ENCODE measurements around the gene CDK15.
"Not testable (repeated sequence)": the region's sequence is repeated elsewhere in the genome, so short reads cannot be mapped to it uniquely, and the experiment has no call there.

The CDK15 gene

DNA sequence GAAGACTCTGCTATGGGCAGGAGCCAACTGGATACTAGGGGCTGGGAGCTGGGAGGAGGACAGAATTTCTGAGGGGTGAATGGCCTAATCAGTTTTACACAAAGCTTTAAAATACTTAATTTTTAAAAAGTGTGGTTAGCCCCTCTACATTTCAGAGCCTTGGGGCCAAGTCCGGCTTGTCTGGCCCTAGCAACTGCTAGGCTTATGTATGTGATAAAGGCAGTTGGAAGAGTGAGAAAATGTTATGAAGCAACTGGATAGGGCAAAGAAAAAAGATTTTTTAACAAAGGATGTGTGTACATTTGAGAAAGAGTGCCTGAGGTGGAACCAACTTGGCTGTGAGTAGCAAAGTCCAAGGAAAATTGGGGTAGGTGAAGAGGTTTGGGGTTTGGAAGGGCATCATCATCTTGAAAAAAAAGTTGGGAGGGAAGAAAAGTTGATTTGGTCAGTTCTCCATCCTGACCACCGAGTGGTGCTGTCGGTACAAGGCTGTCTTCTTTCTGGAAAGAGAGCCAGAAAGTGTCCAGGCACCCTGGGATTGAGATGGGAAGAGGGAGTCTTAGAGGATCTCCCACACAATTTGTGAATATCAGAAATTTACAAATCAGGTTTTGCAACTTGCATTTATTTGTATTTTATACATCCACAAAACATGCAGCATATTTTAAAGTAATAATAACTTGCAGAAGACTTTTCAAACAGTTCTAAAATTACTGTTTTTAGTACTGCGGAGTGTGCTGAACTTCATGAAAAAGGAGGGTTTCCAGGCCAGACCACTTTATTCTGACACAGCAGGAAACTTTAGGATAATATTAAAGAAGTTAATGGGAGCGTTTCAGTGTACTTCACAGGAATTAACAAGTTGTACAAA, 10.5 kb upstream of the CDK15 start:
- H3K4me3 ChIP-seq (ENCODE audit: low read length): no peak overlapping the region
- peak; percentile 62 for DNase-seq (ENCODE audit: low read depth)
- TF ChIP-seq, protein P1, sequence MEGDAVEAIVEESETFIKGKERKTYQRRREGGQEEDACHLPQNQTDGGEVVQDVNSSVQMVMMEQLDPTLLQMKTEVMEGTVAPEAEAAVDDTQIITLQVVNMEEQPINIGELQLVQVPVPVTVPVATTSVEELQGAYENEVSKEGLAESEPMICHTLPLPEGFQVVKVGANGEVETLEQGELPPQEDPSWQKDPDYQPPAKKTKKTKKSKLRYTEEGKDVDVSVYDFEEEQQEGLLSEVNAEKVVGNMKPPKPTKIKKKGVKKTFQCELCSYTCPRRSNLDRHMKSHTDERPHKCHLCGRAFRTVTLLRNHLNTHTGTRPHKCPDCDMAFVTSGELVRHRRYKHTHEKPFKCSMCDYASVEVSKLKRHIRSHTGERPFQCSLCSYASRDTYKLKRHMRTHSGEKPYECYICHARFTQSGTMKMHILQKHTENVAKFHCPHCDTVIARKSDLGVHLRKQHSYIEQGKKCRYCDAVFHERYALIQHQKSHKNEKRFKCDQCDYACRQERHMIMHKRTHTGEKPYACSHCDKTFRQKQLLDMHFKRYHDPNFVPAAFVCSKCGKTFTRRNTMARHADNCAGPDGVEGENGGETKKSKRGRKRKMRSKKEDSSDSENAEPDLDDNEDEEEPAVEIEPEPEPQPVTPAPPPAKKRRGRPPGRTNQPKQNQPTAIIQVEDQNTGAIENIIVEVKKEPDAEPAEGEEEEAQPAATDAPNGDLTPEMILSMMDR (IDR thresholded peaks at IDR 0.05; ENCODE audit: insufficient read depth, low read depth, low read length, missing control alignments): peak; percentile 87

DNA sequence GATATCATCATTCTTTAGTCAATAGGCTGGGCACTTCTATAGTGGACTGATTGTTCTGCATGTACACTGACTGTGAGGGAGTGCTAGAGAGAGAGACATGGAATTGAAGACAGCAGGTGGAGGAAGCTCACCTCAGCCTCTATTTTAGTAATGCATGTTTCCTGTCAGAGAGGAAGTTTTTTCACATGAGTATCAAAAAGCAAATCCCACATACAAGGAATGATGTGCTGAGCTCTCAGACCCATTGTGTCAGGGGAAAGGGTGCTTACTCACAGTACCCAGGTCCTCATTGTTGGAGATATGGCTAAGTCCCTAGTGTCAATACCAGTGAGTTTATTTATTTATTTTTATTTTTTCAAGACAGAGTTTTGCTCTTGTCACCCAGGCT, 9.9 kb upstream of the CDK15 start:
- no peak for DNase-seq (ENCODE audit: low read depth)
- TF ChIP-seq, protein P1 (IDR thresholded peaks at IDR 0.05; ENCODE audit: insufficient read depth, low read depth, low read length, missing control alignments): no peak

DNA sequence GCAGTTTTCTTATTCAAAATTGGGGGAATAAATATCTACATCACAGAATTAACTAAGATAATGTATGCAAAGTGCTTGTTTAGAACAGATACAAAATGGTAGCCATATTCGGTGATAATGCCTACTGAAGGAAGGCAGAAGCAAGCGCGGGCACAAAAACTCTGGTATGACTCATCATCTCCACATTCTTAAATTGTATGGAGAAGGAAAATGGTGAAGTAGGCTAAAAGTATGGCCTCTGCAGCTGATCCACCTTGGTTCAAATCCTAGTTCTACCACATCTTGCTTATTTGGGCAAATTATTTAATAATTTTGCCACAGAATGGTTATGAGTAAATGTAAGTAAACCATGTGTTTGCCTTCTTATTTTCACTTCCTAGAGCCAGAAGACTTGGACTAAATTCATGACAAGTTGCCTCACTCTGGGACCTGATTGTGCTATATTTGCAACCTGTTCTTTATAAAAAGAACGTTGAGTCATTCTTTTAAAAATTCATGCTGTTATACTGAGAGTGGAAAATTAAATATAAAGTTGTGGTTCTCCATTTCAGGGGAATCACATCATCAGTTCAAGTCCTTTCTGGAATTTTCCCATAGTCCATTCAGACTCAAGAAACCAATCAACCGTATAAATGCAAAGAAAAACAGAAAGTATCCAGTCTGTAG, 9.0 kb upstream of the CDK15 start:
- DNase-seq (ENCODE audit: low read depth): peak; percentile 35
- TF ChIP-seq, protein P1 (IDR thresholded peaks at IDR 0.05; ENCODE audit: insufficient read depth, low read depth, low read length, missing control alignments): no peak
- H3K4me3 ChIP-seq (ENCODE audit: low read length): no peak overlapping the region

More for the DNA sequence above, 9.9 kb upstream of the CDK15 start:
- H3K4me3 ChIP-seq (ENCODE audit: low read length): no peak overlapping the region

DNA sequence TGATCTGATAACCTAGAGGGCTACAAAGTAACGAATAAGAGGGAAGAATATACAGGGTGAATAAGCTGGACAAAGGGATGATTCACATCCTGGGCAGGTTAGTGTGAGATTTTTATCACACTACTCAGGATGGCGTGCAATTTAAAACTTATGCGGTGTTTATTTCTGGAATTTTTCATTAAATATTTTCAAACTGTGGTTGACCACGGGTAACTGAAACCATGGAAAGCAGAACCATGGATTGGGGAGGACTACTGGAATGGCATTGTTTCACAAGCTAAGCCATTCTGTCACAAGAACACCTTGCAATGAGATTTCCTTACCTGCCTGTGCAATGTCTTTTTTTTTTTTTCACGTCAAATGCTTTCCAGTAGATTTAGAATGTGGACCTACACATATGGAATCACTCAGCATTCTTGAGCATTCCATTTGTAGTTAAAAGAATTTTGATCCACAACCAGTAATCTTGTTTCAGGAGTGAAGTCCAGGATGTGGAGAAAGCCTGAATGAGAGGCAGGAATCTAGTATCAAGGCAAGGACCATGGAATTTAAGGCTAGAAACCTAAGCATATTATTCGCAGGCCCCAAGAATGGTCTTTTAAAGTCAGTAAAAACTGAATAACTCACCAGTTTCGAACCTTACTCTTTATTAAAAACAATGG, 8.0 kb upstream of the CDK15 start:
- no peak overlapping the region for H3K4me3 ChIP-seq (ENCODE audit: low read length)
- TF ChIP-seq, protein P1 (IDR thresholded peaks at IDR 0.05; ENCODE audit: insufficient read depth, low read depth, low read length, missing control alignments): no peak
- peak; percentile 79 for DNase-seq (ENCODE audit: low read depth)

DNA sequence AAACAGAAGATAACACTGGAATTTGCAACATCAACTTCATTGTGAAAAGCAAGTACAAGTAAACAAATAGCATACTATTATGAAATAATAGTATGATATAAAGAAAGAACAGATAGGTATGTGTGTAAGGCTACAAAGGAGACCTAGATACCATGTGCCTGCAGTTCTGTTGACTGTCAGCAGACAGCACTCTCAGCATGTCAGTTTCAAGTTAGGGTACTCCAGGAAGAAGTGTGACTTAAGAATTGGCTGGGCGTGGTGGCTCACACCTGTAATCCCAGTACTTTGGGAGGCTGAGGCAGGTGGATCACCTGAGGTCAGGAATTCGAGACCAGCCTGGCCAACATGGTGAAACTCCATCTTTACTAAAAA, 7.4 kb upstream of the CDK15 start:
- H3K4me3 ChIP-seq (ENCODE audit: low read length): not testable (repeated sequence)
- DNase-seq (ENCODE audit: low read depth): peak; percentile 51
- TF ChIP-seq, protein P1 (IDR thresholded peaks at IDR 0.05; ENCODE audit: insufficient read depth, low read depth, low read length, missing control alignments): peak; percentile 16

DNA sequence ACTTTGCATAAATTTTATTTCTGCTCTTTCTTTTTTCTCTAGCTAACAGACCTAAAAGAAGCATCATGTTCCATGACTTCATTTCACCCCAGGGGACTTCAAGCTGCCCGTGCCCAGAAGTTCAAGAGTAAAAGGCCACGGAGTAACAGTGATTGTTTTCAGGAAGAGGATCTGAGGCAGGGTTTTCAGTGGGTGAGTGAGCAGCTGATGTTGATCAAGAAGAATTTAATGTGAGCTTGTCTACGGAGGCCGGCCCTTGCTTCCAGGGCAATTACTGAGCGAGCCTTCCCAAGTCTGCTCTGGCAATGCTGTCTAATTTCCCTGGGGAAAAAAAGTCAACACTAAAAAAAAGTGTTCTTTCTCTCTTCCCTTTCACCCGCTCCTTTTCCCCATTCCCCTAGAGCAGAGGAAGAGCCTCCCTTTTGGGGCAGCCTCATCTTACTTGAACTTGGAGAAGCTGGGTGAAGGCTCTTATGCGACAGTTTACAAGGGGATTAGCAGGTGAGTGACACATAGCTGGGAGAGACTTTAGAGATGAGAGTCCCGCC, 1.2 kb downstream of the CDK15 start:
- TF ChIP-seq, protein P1 (IDR thresholded peaks at IDR 0.05; ENCODE audit: insufficient read depth, low read depth, low read length, missing control alignments): no peak
- H3K4me3 ChIP-seq (ENCODE audit: low read length): no peak overlapping the region

More for the DNA sequence above, 1.2 kb downstream of the CDK15 start:
- DNase-seq (ENCODE audit: low read depth): no peak
